Activated CD4-positive, alpha-beta T cell treated with anti-CD3 and anti-CD28 coated beads for 48 hours (primary cell): ENCODE results near the gene ADCY3.
"Not testable (repeated sequence)": the region's sequence is repeated elsewhere in the genome, so short reads cannot be mapped to it uniquely, and the experiment has no call there.

Source experiments
- DNase-seq: peaks from one replicate; pipeline ENCODE4 v3.0.0-alpha.2; 2020

Gene ADCY3

GRCh38 chr2:24842081-24843050 is 77.7 kb downstream of the ADCY3 start:
- DNase-seq, result no peak

- no peak for DNase-seq
Measured at GRCh38 chr2:24840962-24841945, 78.8 kb downstream of the ADCY3 start.

- no peak for DNase-seq
Measured at GRCh38 chr2:24840164-24840869, 79.7 kb downstream of the ADCY3 start.

DNA sequence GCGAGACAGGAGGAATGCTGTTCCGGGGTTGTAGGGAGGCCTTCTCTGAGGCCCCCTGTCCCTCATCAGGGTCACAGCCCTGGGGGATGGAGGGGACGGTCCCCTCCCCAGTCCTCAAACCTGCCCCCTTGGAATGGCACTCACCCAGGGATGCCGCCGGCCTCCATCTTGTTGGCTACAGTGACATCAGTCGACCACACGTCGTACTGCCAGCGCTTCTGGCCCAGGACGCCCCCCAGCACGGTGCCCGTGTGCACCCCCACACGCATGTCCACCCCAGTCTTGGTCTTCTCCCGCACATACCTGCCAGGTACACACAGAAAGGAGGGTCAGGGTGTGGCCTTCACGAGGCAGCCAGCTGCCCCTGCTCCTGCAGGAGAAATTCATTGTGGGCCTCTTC is 80.3 kb downstream of the ADCY3 start:
- DNase-seq, result no peak

GRCh38 chr2:24838541-24838940 is 81.5 kb downstream of the ADCY3 start:
- no peak for DNase-seq

GRCh38 chr2:24837996-24838513 is 82.0 kb downstream of the ADCY3 start:
- no peak for DNase-seq

GRCh38 chr2:24836706-24837105 is 83.3 kb downstream of the ADCY3 start:
- no peak for DNase-seq

GRCh38 chr2:24836206-24836605 is 83.8 kb downstream of the ADCY3 start:
- no peak for DNase-seq

DNA sequence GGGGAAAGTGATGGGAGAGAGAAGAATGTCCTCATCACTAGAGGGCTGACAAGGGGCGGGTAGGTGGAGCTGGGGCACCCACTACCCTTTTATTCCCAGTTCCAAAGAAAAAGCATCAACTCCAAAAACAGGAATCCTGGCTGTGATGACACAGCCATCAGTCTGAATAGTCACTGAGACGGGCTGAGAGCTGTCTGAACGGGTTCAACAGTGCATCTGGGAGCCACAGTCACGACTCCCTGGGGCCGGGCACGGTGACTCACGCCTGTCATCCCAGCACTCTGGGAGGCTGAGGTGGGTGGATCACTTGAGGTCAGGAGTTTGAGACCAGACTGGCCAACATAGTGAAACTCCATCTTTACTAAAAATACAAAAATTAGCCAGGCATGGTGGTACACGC is 84.6 kb downstream of the ADCY3 start:
- not testable (repeated sequence) for DNase-seq

- DNase-seq, result no peak
Measured at GRCh38 chr2:24834733-24835395, 85.2 kb downstream of the ADCY3 start.

DNA sequence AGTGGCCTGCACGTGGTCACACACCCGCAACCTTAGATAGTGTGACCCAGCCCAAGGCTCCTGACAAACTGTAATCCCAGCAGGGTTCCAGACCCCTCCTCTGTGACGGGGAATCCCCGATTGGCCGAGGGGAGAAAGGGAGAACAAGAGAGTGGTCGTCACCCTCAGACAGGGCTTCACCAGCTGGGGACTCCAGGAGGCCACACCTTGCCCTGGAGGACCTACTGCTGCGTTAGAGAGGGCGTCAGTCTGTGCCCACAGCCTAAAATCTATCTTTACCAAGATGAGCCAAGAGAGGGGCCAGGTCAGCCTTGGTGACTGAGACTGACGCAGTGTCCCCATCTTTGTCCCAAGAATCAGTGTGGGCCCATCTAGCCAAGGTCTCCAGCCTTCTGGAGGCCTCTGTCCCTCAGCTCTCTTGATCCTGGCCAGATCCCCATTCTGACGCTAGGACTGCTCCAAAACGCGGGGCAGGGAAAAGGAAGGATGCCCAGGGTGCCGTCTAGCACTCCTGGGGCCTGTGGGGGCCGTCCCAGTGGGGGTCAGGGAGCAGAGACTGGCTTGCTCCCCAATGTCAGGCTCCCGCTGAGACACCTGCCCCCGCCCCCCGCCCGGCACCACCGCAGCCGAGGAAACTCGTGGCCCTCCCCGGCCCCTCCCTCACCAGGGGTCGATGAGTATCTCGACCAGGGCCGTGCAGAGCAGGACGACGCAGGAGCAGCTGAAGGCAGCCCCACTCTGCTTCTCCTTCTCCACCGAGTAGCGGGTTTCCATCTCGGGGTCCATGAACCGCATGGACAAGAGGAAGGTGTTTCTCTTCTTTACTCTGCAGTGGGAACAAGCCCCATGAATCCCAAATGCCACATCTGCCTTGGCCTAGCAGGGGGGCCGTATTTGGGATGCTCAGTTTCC is 86.0 kb downstream of the ADCY3 start:
- DNase-seq, result no peak

DNA sequence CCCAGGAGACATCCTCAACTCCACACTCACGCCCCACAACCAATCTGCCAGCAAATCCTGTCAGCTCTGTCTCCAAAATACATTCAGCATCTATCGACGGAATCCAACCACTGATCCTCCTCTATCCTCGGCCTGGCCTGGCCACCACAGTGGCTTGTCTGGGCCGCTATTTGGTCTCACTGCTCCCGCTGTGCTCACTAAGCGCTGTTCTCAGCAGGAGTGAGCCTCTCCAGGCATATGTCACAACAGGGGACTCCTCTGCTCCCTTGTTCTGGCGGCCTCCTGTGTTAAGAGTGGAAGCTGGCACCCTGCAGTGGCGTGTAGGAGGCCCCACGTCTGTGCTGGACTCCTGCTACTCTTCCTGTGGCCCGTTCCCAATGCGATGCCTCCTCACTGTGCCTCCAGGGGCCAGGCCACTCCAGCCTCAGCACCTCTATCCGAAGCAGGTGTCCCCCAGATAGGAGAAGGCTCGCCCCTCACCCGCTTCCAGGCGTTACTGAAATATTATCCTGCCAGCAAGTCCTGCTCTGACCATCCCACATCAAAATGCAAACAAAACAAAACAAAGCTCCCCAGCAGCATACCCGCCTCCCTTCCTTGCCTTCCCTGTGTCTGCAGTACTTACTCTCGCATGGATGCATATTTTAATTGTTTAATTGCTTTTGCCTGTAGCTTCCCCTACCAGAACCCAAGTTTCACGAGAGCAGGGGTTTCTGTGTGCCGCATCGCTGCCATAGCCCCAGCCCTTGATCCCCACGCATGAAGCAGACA is 86.9 kb downstream of the ADCY3 start:
- DNase-seq, result no peak

DNA sequence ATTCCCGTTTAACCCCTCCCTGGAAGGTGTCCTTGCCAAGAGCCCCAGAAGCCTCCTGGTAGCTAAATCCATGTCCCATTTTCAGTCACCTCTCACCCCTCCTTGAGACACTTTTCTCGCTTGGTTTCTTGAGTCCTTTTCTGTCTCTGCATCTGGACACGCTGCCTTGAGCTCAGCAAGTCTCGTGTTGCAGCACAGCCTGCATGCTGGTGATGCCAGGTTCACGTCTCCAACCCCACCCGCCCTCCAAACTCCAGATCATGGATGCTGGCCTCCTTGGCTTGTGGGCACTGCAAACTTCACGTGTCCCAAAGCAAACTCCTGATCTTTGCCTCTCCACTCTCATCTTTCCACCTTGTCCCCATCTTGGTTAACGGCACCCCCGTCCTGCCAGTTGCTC is 87.5 kb downstream of the ADCY3 start:
- DNase-seq, result no peak

DNA sequence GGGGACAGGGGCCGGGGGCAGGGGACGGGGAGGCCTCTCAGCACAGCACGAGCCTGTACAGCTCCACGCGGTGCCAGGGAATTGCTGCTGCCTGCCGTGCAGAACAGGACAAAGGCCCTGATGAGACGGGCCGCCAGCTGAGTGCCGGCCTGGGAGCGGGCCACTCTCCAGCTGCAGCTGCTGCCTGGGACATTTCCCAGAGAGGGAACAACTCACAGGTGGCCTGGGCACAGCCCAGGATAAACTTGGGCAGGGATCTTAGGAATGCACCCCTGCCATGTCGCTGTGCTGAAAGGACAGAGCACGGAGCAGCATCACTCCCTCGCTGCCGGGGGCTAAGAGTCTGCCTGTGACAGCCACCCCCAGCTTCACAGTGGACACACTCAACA is 88.0 kb downstream of the ADCY3 start:
- no peak for DNase-seq

DNA sequence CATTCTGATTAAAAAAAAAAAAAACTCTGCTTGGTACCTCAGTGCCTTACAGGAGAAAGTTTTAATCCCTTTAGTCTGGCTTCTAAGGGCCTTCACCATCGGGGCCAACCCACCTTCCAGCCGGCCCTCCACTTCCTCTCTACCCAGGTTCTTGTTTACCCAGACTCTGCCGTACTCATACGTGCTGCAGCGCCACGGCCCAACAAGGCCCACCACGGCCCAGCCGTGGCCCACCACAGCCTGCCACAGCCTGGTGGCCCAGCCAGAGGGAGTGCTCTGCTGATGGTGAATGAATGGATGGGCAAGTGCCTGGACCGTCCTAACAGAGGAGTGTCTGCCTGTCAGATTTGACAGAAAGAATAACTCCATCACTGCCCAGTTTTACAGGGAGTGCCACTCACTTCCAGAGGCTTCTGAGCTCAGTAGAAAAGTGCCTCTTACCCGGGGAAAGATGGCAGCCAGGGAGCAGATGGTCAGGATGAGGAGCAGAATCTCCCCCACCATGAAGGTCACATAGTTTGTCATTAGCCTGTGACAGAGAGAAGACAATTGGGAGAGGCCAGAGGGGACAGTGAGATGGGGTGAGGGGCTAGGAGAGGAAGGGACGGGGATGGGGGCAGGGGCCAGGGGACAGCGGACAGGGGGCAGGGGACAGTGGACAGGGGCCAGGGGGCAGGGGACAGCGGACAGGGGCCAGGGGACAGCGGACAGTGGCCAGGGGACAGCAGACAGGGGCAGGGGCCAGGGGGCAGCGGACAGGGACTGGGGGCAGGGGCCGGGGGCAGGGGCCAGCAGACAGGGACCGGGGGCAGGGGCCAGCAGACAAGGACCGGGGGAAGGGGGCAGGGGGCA is 88.6 kb downstream of the ADCY3 start:
- no peak for DNase-seq

- DNase-seq, result no peak
Measured at GRCh38 chr2:24830786-24831185, 89.3 kb downstream of the ADCY3 start.

DNA sequence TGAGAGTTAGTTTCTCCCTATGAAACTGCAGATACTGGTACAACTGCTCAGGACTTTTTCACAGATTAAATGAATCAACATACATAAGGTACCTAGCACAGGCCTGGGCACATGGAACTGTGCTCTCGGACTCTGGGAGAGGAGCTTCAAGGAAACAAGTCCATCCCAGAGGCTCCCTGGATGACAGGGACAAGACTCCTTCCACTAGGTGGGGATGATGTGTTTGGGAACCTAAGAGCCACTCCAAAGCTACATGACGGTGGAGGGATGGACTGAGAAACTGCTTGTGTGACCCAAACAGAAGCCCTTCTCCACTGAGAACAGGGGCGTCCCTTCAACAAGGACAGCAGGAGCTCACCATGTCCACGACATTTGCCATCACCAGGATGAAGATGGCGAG is 89.7 kb downstream of the ADCY3 start:
- DNase-seq, result no peak

DNA sequence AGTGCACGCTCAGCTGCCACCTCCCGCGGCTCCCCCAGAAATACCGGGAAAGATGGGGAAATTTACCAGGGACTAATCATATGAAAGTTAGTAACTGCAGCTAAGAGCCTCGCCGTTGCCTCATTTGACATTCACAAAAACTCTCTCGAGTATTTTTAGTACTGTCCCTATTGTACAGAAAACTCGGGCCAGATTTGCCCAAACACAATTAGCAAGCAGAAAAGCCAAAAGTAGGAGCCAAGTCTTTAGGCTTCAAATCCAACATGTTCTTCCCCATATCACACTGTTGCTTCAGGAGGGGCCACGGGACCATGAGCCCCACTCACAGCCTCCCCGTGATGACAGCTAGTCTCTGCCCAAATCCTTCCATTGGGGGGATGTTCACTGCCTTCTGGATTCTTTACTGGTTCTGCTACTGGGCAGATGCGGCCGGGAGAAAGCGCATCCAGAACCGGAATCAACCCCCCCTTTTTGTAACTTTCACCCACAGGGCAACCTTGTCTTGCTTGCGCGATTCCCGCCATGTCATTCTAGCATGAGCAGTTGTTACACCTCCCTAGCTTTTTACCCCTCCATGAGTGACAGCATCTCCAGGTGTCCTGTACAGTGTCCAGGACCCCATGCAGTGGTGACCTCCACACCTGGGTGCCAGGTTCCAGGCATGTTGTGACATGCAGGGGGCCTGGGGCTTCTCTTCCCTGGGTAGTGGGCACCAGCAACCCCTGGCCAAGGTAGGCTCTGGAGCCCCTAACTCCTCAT is 91.6 kb downstream of the ADCY3 start:
- DNase-seq, result no peak
